Measurements from ENCODE around the gene FARS2.

Gene FARS2

GRCh38 chr6:5260661-5261544, at the start of gene FARS2, which contains the start of gene LYRM4:
Gene FARS2, plus strand, starts transcription at chr6:5261513.
Gene LYRM4, minus strand, starts transcription at chr6:5260950. Its CDS starts 217 bp downstream, at chr6:5260733.
- DNase-seq (ENCODE audit: low read depth, low spot score) = peak; percentile 81

GRCh38 chr6:5213836-5214235, 47.5 kb upstream of the FARS2 start:
- DNase-seq (ENCODE audit: low read depth, low spot score) = no peak

GRCh38 chr6:5214570-5215052, 46.7 kb upstream of the FARS2 start:
- no peak for DNase-seq (ENCODE audit: low read depth, low spot score)

GRCh38 chr6:5215159-5215558, 46.2 kb upstream of the FARS2 start:
- no peak for DNase-seq (ENCODE audit: low read depth, low spot score)

GRCh38 chr6:5215799-5216198, 45.5 kb upstream of the FARS2 start:
- no peak for DNase-seq (ENCODE audit: low read depth, low spot score)

GRCh38 chr6:5217356-5217755, 44.0 kb upstream of the FARS2 start:
- no peak for DNase-seq (ENCODE audit: low read depth, low spot score)

GRCh38 chr6:5219011-5219691, 42.2 kb upstream of the FARS2 start:
- no peak for DNase-seq (ENCODE audit: low read depth, low spot score)

GRCh38 chr6:5220443-5220842, 40.9 kb upstream of the FARS2 start:
- DNase-seq (ENCODE audit: low read depth, low spot score) = no peak

GRCh38 chr6:5223309-5223708, 38.0 kb upstream of the FARS2 start:
- no peak for DNase-seq (ENCODE audit: low read depth, low spot score)

- DNase-seq (ENCODE audit: low read depth, low spot score) = no peak
These were observed 32.0 kb upstream of the FARS2 start for GRCh38 chr6:5229356-5229755.

GRCh38 chr6:5230081-5230480, 31.2 kb upstream of the FARS2 start:
- DNase-seq (ENCODE audit: low read depth, low spot score) = no peak

GRCh38 chr6:5231289-5231688, 30.0 kb upstream of the FARS2 start:
- no peak for DNase-seq (ENCODE audit: low read depth, low spot score)

GRCh38 chr6:5234874-5235273, 26.4 kb upstream of the FARS2 start:
- no peak for DNase-seq (ENCODE audit: low read depth, low spot score)

- DNase-seq (ENCODE audit: low read depth, low spot score) = no peak
These were observed 25.5 kb upstream of the FARS2 start for GRCh38 chr6:5235830-5236229.

- DNase-seq (ENCODE audit: low read depth, low spot score) = no peak
These were observed 23.5 kb upstream of the FARS2 start for GRCh38 chr6:5237805-5238204.

GRCh38 chr6:5238336-5238735, 23.0 kb upstream of the FARS2 start:
- DNase-seq (ENCODE audit: low read depth, low spot score) = no peak

- no peak for DNase-seq (ENCODE audit: low read depth, low spot score)
These were observed 20.1 kb upstream of the FARS2 start for GRCh38 chr6:5241252-5241651.

- no peak for DNase-seq (ENCODE audit: low read depth, low spot score)
These were observed 18.2 kb upstream of the FARS2 start for GRCh38 chr6:5243069-5243468.

- no peak for DNase-seq (ENCODE audit: low read depth, low spot score)
These were observed 14.9 kb upstream of the FARS2 start for GRCh38 chr6:5246141-5247097.

- DNase-seq (ENCODE audit: low read depth, low spot score) = no peak
These were observed 14.1 kb upstream of the FARS2 start for GRCh38 chr6:5247201-5247600.

GRCh38 chr6:5248302-5249098, 12.8 kb upstream of the FARS2 start:
- no peak for DNase-seq (ENCODE audit: low read depth, low spot score)

Measured in smooth muscle cell of the brain vasculature (primary cell).